ENCODE data around the gene IPMK. TPM values are rescaled to one million over a fixed set of nuclear protein-coding genes. Genes with fewer than 3 reads are reported as not detected.
A peak's percentile ranks its signal among the peaks of the same experiment; 100 is the strongest.

IPMK gene
- total RNA-seq, 4 donors from 2014 or later = 2.6 to 17.1 (median 12.9) TPM

GRCh38 chr10:58305821-58306220 is 38.1 kb upstream of the IPMK start:
- Histone ChIP-seq H3K4me1 (peaks cover 0 to 47% (median 10%) of the 10 kb centered on the region in 4 donors), H3K4me3 (no peak overlapping the region), H3K36me3 (no peaks in the 10 kb centered on the region), H3K9me3 (no peaks in the 10 kb centered on the region), H3K27me3 (no peaks in the 10 kb centered on the region), H3K27ac (no peak overlapping the region)
- in situ Hi-C loops (cut with MboI; ENCODE audit: low pct_ligation_motif_present in 1 of 4, low pct_unique_long_range_greater_than_20kb in 1 of 4, low sequenced_read_pairs in 3 of 4) = no loop called here
- WGBS, 2 donors (ENCODE audit: low coverage in 1 of 2) = 31 to 36% methylated on average over 4 of the region's 4 CpGs
- DNase-seq = no peak
- TF ChIP-seq POLR2AphosphoS5 (IDR thresholded peaks at IDR 0.05) = no peak
- no peak for TF ChIP-seq CTCF (IDR thresholded peaks at IDR 0.05)
- TF ChIP-seq POLR2A (IDR thresholded peaks at IDR 0.05) = no peak
- no peak for TF ChIP-seq EP300 (IDR thresholded peaks at IDR 0.05; ENCODE audit: low read depth)
- intact Hi-C loops (cut with DNase I; ENCODE audit: low total_unique reads) = loop anchor here (10.0 kb wide), 1 partner anchor 1891 kb away; no protein-coding TSS in a partner anchor

GRCh38 chr10:58304099-58304633 is 36.5 kb upstream of the IPMK start:
- TF ChIP-seq POLR2AphosphoS5 (IDR thresholded peaks at IDR 0.05) = peak in 2 of 3 donors; percentile 47 to 57
- no peak for TF ChIP-seq EP300 (IDR thresholded peaks at IDR 0.05; ENCODE audit: low read depth)
- Histone ChIP-seq H3K4me1 (peaks cover 0 to 58% (median 12%) of the 10 kb centered on the region in 4 donors), H3K27ac (peak overlapping the region; percentile 45 to 50 (median 47)), H3K36me3 (no peaks in the 10 kb centered on the region), H3K4me3 (no peak overlapping the region), H3K9me3 (no peaks in the 10 kb centered on the region), H3K27me3 (no peaks in the 10 kb centered on the region)
- intact Hi-C loops (cut with DNase I; ENCODE audit: low total_unique reads) = loop anchor here (10.0 kb wide), 1 partner anchor 1889 kb away; no protein-coding TSS in a partner anchor
- 69 to 83% methylated on average over 3 of the region's 3 CpGs for WGBS, 2 donors (ENCODE audit: low coverage in 1 of 2)
- DNase-seq = peak; percentile 9
- in situ Hi-C loops (cut with MboI; ENCODE audit: low pct_ligation_motif_present in 1 of 4, low pct_unique_long_range_greater_than_20kb in 1 of 4, low sequenced_read_pairs in 3 of 4) = no loop called here

- Histone ChIP-seq H3K36me3 (no peaks in the 10 kb centered on the region), H3K4me3 (no peak overlapping the region), H3K27ac (no peak overlapping the region), H3K27me3 (no peaks in the 10 kb centered on the region), H3K9me3 (no peaks in the 10 kb centered on the region), H3K4me1 (peaks cover 0 to 45% (median 12%) of the 10 kb centered on the region in 4 donors)
- in situ Hi-C loops (cut with MboI; ENCODE audit: low pct_ligation_motif_present in 1 of 4, low pct_unique_long_range_greater_than_20kb in 1 of 4, low sequenced_read_pairs in 3 of 4) (no loop called here), intact Hi-C loops (cut with DNase I; ENCODE audit: low total_unique reads) (loop anchor here (10.0 kb wide), 1 partner anchor 1887 kb away; no protein-coding TSS in a partner anchor)
- TF ChIP-seq CTCF (IDR thresholded peaks at IDR 0.05) = no peak
- TF ChIP-seq POLR2A (IDR thresholded peaks at IDR 0.05) = no peak
- no peak for TF ChIP-seq EP300 (IDR thresholded peaks at IDR 0.05; ENCODE audit: low read depth)
- no peak for TF ChIP-seq POLR2AphosphoS5 (IDR thresholded peaks at IDR 0.05)
- WGBS, 2 donors (ENCODE audit: low coverage in 1 of 2) = 28 to 33% methylated on average over 2 of the region's 2 CpGs
- peak; percentile 17 for DNase-seq
These were observed 34.6 kb upstream of the IPMK start for GRCh38 chr10:58302254-58302653.

- in situ Hi-C loops (cut with MboI; ENCODE audit: low pct_ligation_motif_present in 1 of 4, low pct_unique_long_range_greater_than_20kb in 1 of 4, low sequenced_read_pairs in 3 of 4) (no loop called here), intact Hi-C loops (cut with DNase I; ENCODE audit: low total_unique reads) (loop anchor here (10.0 kb wide), 1 partner anchor 1886 kb away; no protein-coding TSS in a partner anchor)
- no peaks in the 10 kb centered on the region for H3K27me3 ChIP-seq
- H3K27ac ChIP-seq = no peak overlapping the region
- H3K4me1 ChIP-seq = peaks cover 0 to 45% (median 12%) of the 10 kb centered on the region in 4 donors
- no peaks in the 10 kb centered on the region for H3K36me3 ChIP-seq
- TF ChIP-seq POLR2A (IDR thresholded peaks at IDR 0.05) (no peak), POLR2AphosphoS5 (IDR thresholded peaks at IDR 0.05) (no peak), CTCF (IDR thresholded peaks at IDR 0.05) (no peak)
- no peak for DNase-seq
- no peaks in the 10 kb centered on the region for H3K9me3 ChIP-seq
- no peak overlapping the region for H3K4me3 ChIP-seq
These were observed 33.0 kb upstream of the IPMK start for GRCh38 chr10:58300676-58301075.

- no peaks in the 10 kb centered on the region for H3K27me3 ChIP-seq
- no peaks in the 10 kb centered on the region for H3K9me3 ChIP-seq
- H3K27ac ChIP-seq = no peak overlapping the region
- in situ Hi-C loops (cut with MboI; ENCODE audit: low pct_ligation_motif_present in 1 of 4, low pct_unique_long_range_greater_than_20kb in 1 of 4, low sequenced_read_pairs in 3 of 4) = no loop called here
- H3K36me3 ChIP-seq = no peaks in the 10 kb centered on the region
- no peak overlapping the region for H3K4me3 ChIP-seq
- H3K4me1 ChIP-seq = peaks cover 0 to 40% (median 10%) of the 10 kb centered on the region in 4 donors
- 4 to 15% methylated on average over 4 of the region's 4 CpGs for WGBS, 2 donors (ENCODE audit: low coverage in 1 of 2)
- TF ChIP-seq POLR2AphosphoS5 (IDR thresholded peaks at IDR 0.05) (no peak), EP300 (IDR thresholded peaks at IDR 0.05; ENCODE audit: low read depth) (no peak), CTCF (IDR thresholded peaks at IDR 0.05) (peak; percentile 77 to 85 (median 83)), POLR2A (IDR thresholded peaks at IDR 0.05) (no peak)
- intact Hi-C loops (cut with DNase I; ENCODE audit: low total_unique reads) = no loop called here
- DNase-seq = peak; percentile 65
These were observed 31.9 kb upstream of the IPMK start for GRCh38 chr10:58299580-58299979.

Data from transverse colon (tissue), 4 donors.